Measurements from ENCODE around the gene HELZ.
"Not testable (repeated sequence)": the region's sequence is repeated elsewhere in the genome, so short reads cannot be mapped to it uniquely, and the experiment has no call there.

HELZ gene

GRCh38 chr17:67256075-67256732 is 11.2 kb upstream of the HELZ start:
- DNase-seq (ENCODE audit: low read depth): no peak
- no peak for TF ChIP-seq CTCF (IDR thresholded peaks at IDR 0.05; ENCODE audit: low read depth, low read length, missing control alignments)
- H3K4me3 ChIP-seq (ENCODE audit: low read depth, low read length): no peak overlapping the region
- in situ Hi-C loops (cut with HindIII; ENCODE audit: low sequenced_read_pairs): no loop called here

GRCh38 chr17:67253384-67253783 is 8.4 kb upstream of the HELZ start:
- no peak overlapping the region for H3K4me3 ChIP-seq (ENCODE audit: low read depth, low read length)
- DNase-seq (ENCODE audit: low read depth): no peak
- TF ChIP-seq CTCF (IDR thresholded peaks at IDR 0.05; ENCODE audit: low read depth, low read length, missing control alignments): no peak
- in situ Hi-C loops (cut with HindIII; ENCODE audit: low sequenced_read_pairs): no loop called here

GRCh38 chr17:67251586-67251985 is 6.6 kb upstream of the HELZ start:
- H3K4me3 ChIP-seq (ENCODE audit: low read depth, low read length); DNase-seq (ENCODE audit: low read depth); in situ Hi-C loops (cut with HindIII; ENCODE audit: low sequenced_read_pairs): not testable (repeated sequence)

- in situ Hi-C loops (cut with HindIII; ENCODE audit: low sequenced_read_pairs): no loop called here
- no peak for DNase-seq (ENCODE audit: low read depth)
- H3K4me3 ChIP-seq (ENCODE audit: low read depth, low read length): no peak overlapping the region
- TF ChIP-seq CTCF (IDR thresholded peaks at IDR 0.05; ENCODE audit: low read depth, low read length, missing control alignments): no peak
Observed at GRCh38 chr17:67248291-67248690, 3.3 kb upstream of the HELZ start.

GRCh38 chr17:67247416-67247900 is 2.5 kb upstream of the HELZ start:
- H3K4me3 ChIP-seq (ENCODE audit: low read depth, low read length): no peak overlapping the region
- no peak for TF ChIP-seq CTCF (IDR thresholded peaks at IDR 0.05; ENCODE audit: low read depth, low read length, missing control alignments)
- DNase-seq (ENCODE audit: low read depth): no peak
- in situ Hi-C loops (cut with HindIII; ENCODE audit: low sequenced_read_pairs): no loop called here

GRCh38 chr17:67246653-67247415 is 1.8 kb upstream of the HELZ start:
- H3K4me3 ChIP-seq (ENCODE audit: low read depth, low read length): peak overlapping the region; percentile 73
- in situ Hi-C loops (cut with HindIII; ENCODE audit: low sequenced_read_pairs): no loop called here
- TF ChIP-seq CTCF (IDR thresholded peaks at IDR 0.05; ENCODE audit: low read depth, low read length, missing control alignments): no peak
- no peak for DNase-seq (ENCODE audit: low read depth)

GRCh38 chr17:67246403-67246652 is 1.3 kb upstream of the HELZ start:
- DNase-seq (ENCODE audit: low read depth): no peak
- H3K4me3 ChIP-seq (ENCODE audit: low read depth, low read length): peak overlapping the region; percentile 73
- in situ Hi-C loops (cut with HindIII; ENCODE audit: low sequenced_read_pairs): no loop called here
- no peak for TF ChIP-seq CTCF (IDR thresholded peaks at IDR 0.05; ENCODE audit: low read depth, low read length, missing control alignments)

Measured in astrocyte of the cerebellum (primary cell).